ENCODE results near the gene ADAP1. TPM values are rescaled to one million over a fixed set of nuclear protein-coding genes. Genes with fewer than 3 reads are reported as not detected.

ADAP1 gene
- polyA plus RNA-seq, 6 donors from 2014 or later = 3.3 to 7.0 (median 4.3) TPM

GRCh38 chr7:901388-902154 lies 52.9 kb downstream of the ADAP1 start:
- no peaks in the 10 kb centered on the region for H3K36me3 Mint-ChIP-seq
- no peak overlapping the region for H3K4me3 Mint-ChIP-seq
- peaks cover 6 to 13% (median 6%) of the 10 kb centered on the region in 3 donors for H3K27me3 Mint-ChIP-seq
- H3K9me3 Mint-ChIP-seq = no peaks in the 10 kb centered on the region
- ATAC-seq (ENCODE audit: low read depth in 2 of 2) (peak in 1 of 2 donors; percentile 40), DNase-seq (no peak)
- H3K4me1 Mint-ChIP-seq = peaks cover 0 to 4% (median 0%) of the 10 kb centered on the region in 3 donors
- H3K27ac Mint-ChIP-seq = peak overlapping the region in 1 of 6 donors; percentile 59

- Mint-ChIP-seq H3K27ac (peak overlapping the region in 1 of 6 donors; percentile 59), H3K9me3 (no peaks in the 10 kb centered on the region), H3K4me1 (peaks cover 0 to 4% (median 0%) of the 10 kb centered on the region in 3 donors), H3K27me3 (peaks cover 6 to 13% (median 6%) of the 10 kb centered on the region in 3 donors), H3K4me3 (peak overlapping the region in 1 of 8 donors; percentile 22), H3K36me3 (peaks cover 4% of the 10 kb centered on the region in 2 donors)
- DNase-seq (no peak), ATAC-seq (ENCODE audit: low read depth in 2 of 2) (no peak)
Observed at GRCh38 chr7:901041-901387, 53.5 kb downstream of the ADAP1 start.

GRCh38 chr7:900331-901040 lies 54.0 kb downstream of the ADAP1 start:
- no peak for ATAC-seq (ENCODE audit: low read depth in 2 of 2)
- no peak for DNase-seq

GRCh38 chr7:899806-900205 lies 54.7 kb downstream of the ADAP1 start:
- H3K4me3 Mint-ChIP-seq = peak overlapping the region in 2 of 8 donors; percentile 22 to 41
- no peak for DNase-seq

More at GRCh38 chr7:900331-901040, 54.0 kb downstream of the ADAP1 start:
- Mint-ChIP-seq H3K9me3 (no peaks in the 10 kb centered on the region), H3K27ac (no peak overlapping the region), H3K4me3 (peak overlapping the region in 1 of 8 donors; percentile 22), H3K36me3 (peaks cover 6 to 7% of the 10 kb centered on the region in 2 donors), H3K27me3 (peaks cover 6 to 13% (median 6%) of the 10 kb centered on the region in 3 donors), H3K4me1 (peaks cover 0 to 4% (median 0%) of the 10 kb centered on the region in 3 donors)

GRCh38 chr7:898855-899681 lies 55.4 kb downstream of the ADAP1 start:
- peak overlapping the region in 1 of 6 donors; percentile 56 for H3K27ac Mint-ChIP-seq
- ATAC-seq (ENCODE audit: low read depth in 2 of 2) = no peak
- no peak overlapping the region for H3K4me3 Mint-ChIP-seq
- H3K9me3 Mint-ChIP-seq = no peaks in the 10 kb centered on the region
- no peak for DNase-seq
- H3K4me1 Mint-ChIP-seq = peaks cover 0 to 4% (median 0%) of the 10 kb centered on the region in 3 donors
- peaks cover 6 to 12% (median 6%) of the 10 kb centered on the region in 3 donors for H3K27me3 Mint-ChIP-seq
- peaks cover 6 to 7% of the 10 kb centered on the region in 2 donors for H3K36me3 Mint-ChIP-seq

More at GRCh38 chr7:899806-900205, 54.7 kb downstream of the ADAP1 start:
- Mint-ChIP-seq H3K36me3 (peaks cover 6 to 7% of the 10 kb centered on the region in 2 donors), H3K4me1 (peaks cover 0 to 4% (median 0%) of the 10 kb centered on the region in 3 donors), H3K9me3 (no peaks in the 10 kb centered on the region), H3K27ac (peak overlapping the region in 1 of 6 donors; percentile 56), H3K27me3 (peaks cover 6 to 13% (median 6%) of the 10 kb centered on the region in 3 donors)
- no peak for ATAC-seq (ENCODE audit: low read depth in 2 of 2)

GRCh38 chr7:898460-898854 lies 56.0 kb downstream of the ADAP1 start:
- H3K36me3 Mint-ChIP-seq = peaks cover 6 to 9% of the 10 kb centered on the region in 2 donors
- H3K4me1 Mint-ChIP-seq = peaks cover 0 to 4% (median 0%) of the 10 kb centered on the region in 3 donors
- H3K4me3 Mint-ChIP-seq = no peak overlapping the region
- peaks cover 6 to 7% (median 6%) of the 10 kb centered on the region in 3 donors for H3K27me3 Mint-ChIP-seq
- DNase-seq (no peak), ATAC-seq (ENCODE audit: low read depth in 2 of 2) (no peak)
- H3K27ac Mint-ChIP-seq = no peak overlapping the region
- no peaks in the 10 kb centered on the region for H3K9me3 Mint-ChIP-seq

- H3K9me3 Mint-ChIP-seq = no peaks in the 10 kb centered on the region
- peaks cover 6 to 15% of the 10 kb centered on the region in 2 donors for H3K36me3 Mint-ChIP-seq
- DNase-seq (no peak), ATAC-seq (ENCODE audit: low read depth in 2 of 2) (no peak)
- H3K27me3 Mint-ChIP-seq = peaks cover 6% of the 10 kb centered on the region in 3 donors
- H3K4me3 Mint-ChIP-seq = no peak overlapping the region
- H3K27ac Mint-ChIP-seq = peak overlapping the region in 1 of 6 donors; percentile 76
- H3K4me1 Mint-ChIP-seq = peaks cover 0 to 6% (median 2%) of the 10 kb centered on the region in 3 donors
Observed at GRCh38 chr7:897771-898376, 56.6 kb downstream of the ADAP1 start.

GRCh38 chr7:897086-897485 lies 57.4 kb downstream of the ADAP1 start:
- no peak for ATAC-seq (ENCODE audit: low read depth in 2 of 2)
- Mint-ChIP-seq H3K36me3 (peaks cover 6 to 23% of the 10 kb centered on the region in 2 donors), H3K27me3 (no peaks in the 10 kb centered on the region), H3K4me1 (peaks cover 0 to 13% (median 7%) of the 10 kb centered on the region in 3 donors), H3K27ac (no peak overlapping the region), H3K9me3 (peaks cover 0 to 3% (median 0%) of the 10 kb centered on the region in 7 donors), H3K4me3 (no peak overlapping the region)
- no peak for DNase-seq

GRCh38 chr7:896346-897075 lies 58.0 kb downstream of the ADAP1 start:
- no peak for ATAC-seq (ENCODE audit: low read depth in 2 of 2)
- peak overlapping the region in 1 of 6 donors; percentile 59 for H3K27ac Mint-ChIP-seq
- no peaks in the 10 kb centered on the region for H3K27me3 Mint-ChIP-seq
- no peak for DNase-seq
- peaks cover 0 to 14% (median 7%) of the 10 kb centered on the region in 3 donors for H3K4me1 Mint-ChIP-seq
- peak overlapping the region in 1 of 8 donors; percentile 21 for H3K4me3 Mint-ChIP-seq
- peaks cover 0 to 3% (median 0%) of the 10 kb centered on the region in 7 donors for H3K9me3 Mint-ChIP-seq
- peaks cover 6 to 24% of the 10 kb centered on the region in 2 donors for H3K36me3 Mint-ChIP-seq

GRCh38 chr7:895451-896052 lies 58.9 kb downstream of the ADAP1 start:
- H3K27ac Mint-ChIP-seq = no peak overlapping the region
- peaks cover 0 to 3% (median 0%) of the 10 kb centered on the region in 7 donors for H3K9me3 Mint-ChIP-seq
- H3K4me3 Mint-ChIP-seq = no peak overlapping the region
- H3K36me3 Mint-ChIP-seq = peaks cover 6 to 24% of the 10 kb centered on the region in 2 donors
- peaks cover 0 to 14% (median 7%) of the 10 kb centered on the region in 3 donors for H3K4me1 Mint-ChIP-seq
- H3K27me3 Mint-ChIP-seq = no peaks in the 10 kb centered on the region
- DNase-seq (no peak), ATAC-seq (ENCODE audit: low read depth in 2 of 2) (no peak)

- H3K9me3 Mint-ChIP-seq = peaks cover 0 to 3% (median 0%) of the 10 kb centered on the region in 7 donors
- peaks cover 0 to 14% (median 7%) of the 10 kb centered on the region in 3 donors for H3K4me1 Mint-ChIP-seq
- peaks cover 6 to 24% of the 10 kb centered on the region in 2 donors for H3K36me3 Mint-ChIP-seq
- no peak overlapping the region for H3K27ac Mint-ChIP-seq
- no peak for DNase-seq
- peak overlapping the region in 1 of 8 donors; percentile 16 for H3K4me3 Mint-ChIP-seq
- no peaks in the 10 kb centered on the region for H3K27me3 Mint-ChIP-seq
- no peak for ATAC-seq (ENCODE audit: low read depth in 2 of 2)
Observed at GRCh38 chr7:894927-895450, 59.5 kb downstream of the ADAP1 start.

All from naive B cell (primary cell).